ENCODE data around the gene PRSS50. TPM values are rescaled to one million over a fixed set of nuclear protein-coding genes. Genes with fewer than 3 reads are reported as not detected.

The PRSS50 gene
- total RNA-seq, 1 donor from 2014 or later = not detected

DNA sequence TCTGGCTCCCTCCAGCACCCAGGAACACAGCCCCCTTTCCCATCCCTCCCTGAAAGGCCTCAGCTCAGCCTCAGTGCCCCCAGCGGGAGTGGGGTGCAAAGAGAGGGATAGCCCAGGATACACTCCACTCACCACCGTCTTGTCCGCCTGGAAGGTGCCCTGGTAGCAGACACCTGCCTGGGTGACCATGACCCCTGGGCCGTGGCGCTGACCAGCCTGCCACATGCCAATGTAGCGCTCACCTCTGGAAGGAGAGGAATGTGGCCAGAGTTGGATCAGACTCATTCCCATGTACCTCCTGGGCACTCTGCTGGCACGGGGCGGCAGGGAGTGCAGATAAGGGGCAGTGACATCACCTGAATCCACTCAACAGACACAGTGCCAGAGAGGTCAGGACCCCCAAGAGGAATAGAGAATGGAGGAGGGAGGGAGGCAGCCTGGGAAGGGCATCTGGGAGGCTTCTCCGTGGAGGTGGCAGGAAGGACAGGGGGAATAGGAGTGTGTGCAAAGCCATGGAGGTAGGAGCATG lies 37.3 kb downstream of the PRSS50 start:
- Mint-ChIP-seq H3K4me1 (ENCODE audit: unreplicated experiment) (no peaks in the 10 kb centered on the region), H3K27ac (ENCODE audit: unreplicated experiment) (no peak overlapping the region), H3K36me3 (ENCODE audit: unreplicated experiment) (no peaks in the 10 kb centered on the region), H3K4me3 (ENCODE audit: unreplicated experiment) (no peak overlapping the region), H3K9me3 (ENCODE audit: unreplicated experiment) (no peaks in the 10 kb centered on the region), H3K27me3 (ENCODE audit: unreplicated experiment) (peaks cover 4% of the 10 kb centered on the region)
- TF ChIP-seq, protein P1, sequence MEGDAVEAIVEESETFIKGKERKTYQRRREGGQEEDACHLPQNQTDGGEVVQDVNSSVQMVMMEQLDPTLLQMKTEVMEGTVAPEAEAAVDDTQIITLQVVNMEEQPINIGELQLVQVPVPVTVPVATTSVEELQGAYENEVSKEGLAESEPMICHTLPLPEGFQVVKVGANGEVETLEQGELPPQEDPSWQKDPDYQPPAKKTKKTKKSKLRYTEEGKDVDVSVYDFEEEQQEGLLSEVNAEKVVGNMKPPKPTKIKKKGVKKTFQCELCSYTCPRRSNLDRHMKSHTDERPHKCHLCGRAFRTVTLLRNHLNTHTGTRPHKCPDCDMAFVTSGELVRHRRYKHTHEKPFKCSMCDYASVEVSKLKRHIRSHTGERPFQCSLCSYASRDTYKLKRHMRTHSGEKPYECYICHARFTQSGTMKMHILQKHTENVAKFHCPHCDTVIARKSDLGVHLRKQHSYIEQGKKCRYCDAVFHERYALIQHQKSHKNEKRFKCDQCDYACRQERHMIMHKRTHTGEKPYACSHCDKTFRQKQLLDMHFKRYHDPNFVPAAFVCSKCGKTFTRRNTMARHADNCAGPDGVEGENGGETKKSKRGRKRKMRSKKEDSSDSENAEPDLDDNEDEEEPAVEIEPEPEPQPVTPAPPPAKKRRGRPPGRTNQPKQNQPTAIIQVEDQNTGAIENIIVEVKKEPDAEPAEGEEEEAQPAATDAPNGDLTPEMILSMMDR (IDR thresholded peaks at IDR 0.05) = no peak
- no peak for DNase-seq (ENCODE audit: extremely low spot score, unreplicated experiment)

DNA sequence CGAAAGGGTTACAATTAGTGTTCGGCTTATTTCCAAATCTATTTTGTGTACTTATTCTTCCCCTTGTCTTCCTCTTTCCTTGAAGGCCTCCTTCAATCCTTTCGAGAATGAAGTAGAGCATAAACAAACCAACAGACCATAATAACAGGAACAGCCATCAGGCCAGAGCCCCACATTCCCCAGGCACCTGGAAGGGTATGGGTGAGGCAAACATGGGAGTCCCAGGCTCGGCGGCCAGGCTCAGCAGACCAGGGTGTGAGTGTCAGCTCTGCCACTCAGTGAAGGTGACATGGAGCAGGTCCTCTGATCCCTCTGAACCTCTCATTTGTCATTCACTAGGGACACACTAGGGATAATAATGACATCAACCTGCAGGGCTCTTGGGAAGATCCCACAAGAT lies 38.0 kb downstream of the PRSS50 start:
- no peak overlapping the region for H3K4me3 Mint-ChIP-seq (ENCODE audit: unreplicated experiment)
- H3K27me3 Mint-ChIP-seq (ENCODE audit: unreplicated experiment) = peaks cover 4% of the 10 kb centered on the region
- no peak for DNase-seq (ENCODE audit: extremely low spot score, unreplicated experiment)
- TF ChIP-seq, protein P1 (IDR thresholded peaks at IDR 0.05) = no peak
- no peaks in the 10 kb centered on the region for H3K9me3 Mint-ChIP-seq (ENCODE audit: unreplicated experiment)
- H3K4me1 Mint-ChIP-seq (ENCODE audit: unreplicated experiment) = no peaks in the 10 kb centered on the region
- no peak overlapping the region for H3K27ac Mint-ChIP-seq (ENCODE audit: unreplicated experiment)
- no peaks in the 10 kb centered on the region for H3K36me3 Mint-ChIP-seq (ENCODE audit: unreplicated experiment)

DNA sequence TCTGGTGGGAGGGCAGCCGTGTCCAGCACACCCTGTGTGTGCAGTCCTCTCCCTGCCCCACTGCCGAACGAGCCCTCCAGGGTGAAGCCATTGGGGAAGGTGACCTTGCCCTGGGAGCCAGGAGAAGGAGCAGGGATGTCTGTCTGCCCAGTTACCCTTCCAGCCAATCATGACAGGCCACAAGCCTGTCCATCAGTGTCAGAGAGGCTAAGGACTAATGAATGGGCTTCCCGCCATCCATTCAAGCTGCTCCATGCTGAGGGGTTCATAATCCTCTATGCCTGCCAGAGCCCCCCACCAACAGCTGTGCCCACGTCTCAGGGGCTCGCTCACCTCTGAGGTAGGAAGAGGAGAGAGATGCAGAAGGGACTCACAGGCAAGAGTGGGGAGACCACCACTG lies 39.4 kb downstream of the PRSS50 start:
- Mint-ChIP-seq H3K4me3 (ENCODE audit: unreplicated experiment) (no peak overlapping the region), H3K4me1 (ENCODE audit: unreplicated experiment) (no peaks in the 10 kb centered on the region), H3K27me3 (ENCODE audit: unreplicated experiment) (peaks cover 4% of the 10 kb centered on the region), H3K27ac (ENCODE audit: unreplicated experiment) (no peak overlapping the region), H3K9me3 (ENCODE audit: unreplicated experiment) (no peaks in the 10 kb centered on the region), H3K36me3 (ENCODE audit: unreplicated experiment) (no peaks in the 10 kb centered on the region)
- TF ChIP-seq, protein P1 (IDR thresholded peaks at IDR 0.05) = no peak
- DNase-seq (ENCODE audit: extremely low spot score, unreplicated experiment) = no peak

DNA sequence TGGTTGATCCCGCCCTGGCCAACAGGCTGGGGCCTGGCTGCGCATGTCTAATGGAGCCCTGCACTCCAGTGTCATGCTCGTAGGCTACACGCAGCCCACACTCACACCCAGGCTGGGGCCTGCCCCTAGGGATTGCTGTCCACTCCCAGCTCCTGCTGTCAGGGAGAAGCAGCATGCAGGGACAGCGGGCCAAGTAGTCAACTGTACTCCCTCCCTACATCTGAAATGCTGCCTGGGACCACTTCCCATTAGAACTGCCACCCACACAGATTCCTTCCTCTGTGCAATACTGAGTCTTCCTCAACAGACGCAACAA lies 40.3 kb downstream of the PRSS50 start:
- no peaks in the 10 kb centered on the region for H3K36me3 Mint-ChIP-seq (ENCODE audit: unreplicated experiment)
- no peak for DNase-seq (ENCODE audit: extremely low spot score, unreplicated experiment)
- H3K27ac Mint-ChIP-seq (ENCODE audit: unreplicated experiment) = no peak overlapping the region
- TF ChIP-seq, protein P1 (IDR thresholded peaks at IDR 0.05) = no peak
- H3K27me3 Mint-ChIP-seq (ENCODE audit: unreplicated experiment) = peaks cover 4% of the 10 kb centered on the region
- no peak overlapping the region for H3K4me3 Mint-ChIP-seq (ENCODE audit: unreplicated experiment)
- no peaks in the 10 kb centered on the region for H3K9me3 Mint-ChIP-seq (ENCODE audit: unreplicated experiment)
- H3K4me1 Mint-ChIP-seq (ENCODE audit: unreplicated experiment) = no peaks in the 10 kb centered on the region

DNA sequence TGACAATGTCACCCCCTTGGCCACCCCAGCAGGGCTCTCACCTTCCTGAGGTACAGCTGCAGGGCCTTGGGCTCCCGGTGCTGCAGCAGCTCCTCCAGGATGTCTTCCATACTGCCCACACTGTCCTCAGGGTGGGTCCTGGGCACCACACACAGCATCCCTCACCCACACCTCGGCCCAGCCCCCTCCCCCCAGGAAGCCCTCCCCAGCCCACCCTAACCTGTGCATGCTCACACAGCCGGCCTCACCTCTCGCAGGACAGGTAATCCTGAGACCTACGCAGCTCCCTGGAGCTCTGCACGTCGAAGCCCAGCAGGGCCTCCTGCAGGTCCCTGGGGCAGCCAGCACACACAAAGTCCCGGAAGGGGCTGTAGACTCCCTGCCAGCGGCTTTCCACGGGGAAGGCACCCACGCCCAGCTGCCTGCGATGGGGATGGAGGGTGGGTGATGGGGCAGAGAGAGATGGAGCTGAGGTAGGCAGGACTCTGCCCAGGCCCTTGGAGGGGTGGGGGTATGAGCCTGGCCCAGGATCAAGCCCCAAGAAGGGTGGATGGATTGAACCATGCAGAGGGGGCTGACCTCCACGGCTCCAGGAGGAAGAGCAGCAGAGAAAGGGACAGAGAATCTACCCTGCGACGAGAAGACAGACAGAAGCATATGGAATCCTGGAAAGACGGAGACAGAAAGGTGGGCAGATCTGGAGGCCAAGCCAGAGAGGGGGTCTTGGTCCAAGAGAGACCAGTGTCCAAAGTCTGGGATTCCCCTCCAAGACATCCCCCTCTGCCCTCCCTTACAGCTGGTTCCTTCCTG lies 40.9 kb downstream of the PRSS50 start:
- H3K36me3 Mint-ChIP-seq (ENCODE audit: unreplicated experiment) = no peaks in the 10 kb centered on the region
- DNase-seq (ENCODE audit: extremely low spot score, unreplicated experiment) = no peak
- H3K9me3 Mint-ChIP-seq (ENCODE audit: unreplicated experiment) = no peaks in the 10 kb centered on the region
- H3K4me3 Mint-ChIP-seq (ENCODE audit: unreplicated experiment) = no peak overlapping the region
- H3K27me3 Mint-ChIP-seq (ENCODE audit: unreplicated experiment) = peaks cover 4% of the 10 kb centered on the region
- no peak overlapping the region for H3K27ac Mint-ChIP-seq (ENCODE audit: unreplicated experiment)
- TF ChIP-seq, protein P1 (IDR thresholded peaks at IDR 0.05) = no peak
- no peaks in the 10 kb centered on the region for H3K4me1 Mint-ChIP-seq (ENCODE audit: unreplicated experiment)

All from osteocyte (in vitro differentiated cells).